Lower lobe of right lung (tissue), 2 donors: Measurements from ENCODE around the gene C3orf20. TPM values are rescaled to one million over a fixed set of nuclear protein-coding genes. Genes with fewer than 3 reads are reported as not detected.

ENCODE experiments used
- ATAC-seq, 2 donors: fragments of 200-7000 bp; cut with Tn5 transposase; one replicate each; pipeline ENCODE4 v1.9.1; 2020 to 2022; ENCODE audit warnings: mild to moderate bottlenecking in 2 of 2, moderate library complexity in 2 of 2
- DNase-seq: peaks from one replicate; pipeline ENCODE4 v3.0.0-alpha.2; 2020
- H3K27ac ChIP-seq: fragments of 200-600 bp; one replicate; pipeline ENCODE4 v1.8.0; 2022
- H3K27me3 ChIP-seq: fragments of 200-600 bp; one replicate; pipeline ENCODE4 v1.8.0; 2022; ENCODE audit warnings: low read depth
- H3K36me3 ChIP-seq: fragments of 200-600 bp; one replicate; pipeline ENCODE4 v1.8.0; 2022; ENCODE audit warnings: mild to moderate bottlenecking
- H3K4me1 ChIP-seq: fragments of 200-600 bp; one replicate; pipeline ENCODE4 v1.8.0; 2022
- H3K4me3 ChIP-seq: fragments of 200-600 bp; one replicate; pipeline ENCODE4 v1.8.0; 2022; ENCODE audit warnings: mild to moderate bottlenecking
- H3K9me3 ChIP-seq: fragments of 200-600 bp; one replicate; pipeline ENCODE4 v1.8.0; 2022
- CTCF ChIP-seq: fragments of 200-600 bp; IDR thresholded peaks from one replicate; pipeline ENCODE4 v1.8.0; 2022; ENCODE audit warnings: antibody characterized with exemption, mild to moderate bottlenecking
- intact Hi-C: fragments of 100-400 bp; cut with DNase I; formaldehyde crosslinking; loops from one replicate; pipeline ENCODE4 v1.11.0; 2022
- total RNA-seq: library from RNA; stranded (reverse); fragmentation: NEBNext Ultra II Directional; extraction: Animal tissue kit (Norgen Biotek cat#: 25700); gene quantifications from one replicate; pipeline ENCODE4 v1.2.1, GENCODE V29; 2021
- donor health status: DM: no; HTN: yes; CAD: no; lungs with severe emphysema.

C3orf20 gene
- total RNA-seq, 1 donor from 2014 or later, result not detected

GRCh38 chr3:14768182-14768790 is 93.3 kb downstream of the C3orf20 start:
- no peak for TF ChIP-seq CTCF
- ATAC-seq, result no peak
- H3K4me3 ChIP-seq, result no peak overlapping the region
- H3K9me3 ChIP-seq, result no peaks in the 10 kb centered on the region
- intact Hi-C loops, result no loop called here
- H3K27ac ChIP-seq, result no peak overlapping the region
- no peaks in the 10 kb centered on the region for H3K27me3 ChIP-seq
- DNase-seq, result no peak
- no peaks in the 10 kb centered on the region for H3K36me3 ChIP-seq
- no peaks in the 10 kb centered on the region for H3K4me1 ChIP-seq

- Histone ChIP-seq H3K36me3 (no peaks in the 10 kb centered on the region), H3K4me1 (no peaks in the 10 kb centered on the region), H3K27ac (no peak overlapping the region), H3K9me3 (no peaks in the 10 kb centered on the region), H3K27me3 (no peaks in the 10 kb centered on the region), H3K4me3 (no peak overlapping the region)
- DNase-seq (no peak), ATAC-seq (no peak)
- no peak for TF ChIP-seq CTCF
- intact Hi-C loops, result no loop called here
These were observed 93.9 kb downstream of the C3orf20 start for GRCh38 chr3:14768881-14769280.

GRCh38 chr3:14769544-14770325 is 94.8 kb downstream of the C3orf20 start:
- H3K4me1 ChIP-seq, result no peaks in the 10 kb centered on the region
- H3K36me3 ChIP-seq, result no peaks in the 10 kb centered on the region
- ATAC-seq (no peak), DNase-seq (no peak)
- H3K27ac ChIP-seq, result no peak overlapping the region
- no peaks in the 10 kb centered on the region for H3K9me3 ChIP-seq
- TF ChIP-seq CTCF, result no peak
- no peak overlapping the region for H3K4me3 ChIP-seq
- intact Hi-C loops, result no loop called here
- no peaks in the 10 kb centered on the region for H3K27me3 ChIP-seq

GRCh38 chr3:14770591-14770990 is 95.7 kb downstream of the C3orf20 start:
- H3K36me3 ChIP-seq, result no peaks in the 10 kb centered on the region
- H3K9me3 ChIP-seq, result no peaks in the 10 kb centered on the region
- H3K27me3 ChIP-seq, result no peaks in the 10 kb centered on the region
- intact Hi-C loops, result no loop called here
- H3K27ac ChIP-seq, result no peak overlapping the region
- ATAC-seq (no peak), DNase-seq (no peak)
- H3K4me1 ChIP-seq, result no peaks in the 10 kb centered on the region
- TF ChIP-seq CTCF, result no peak
- H3K4me3 ChIP-seq, result no peak overlapping the region

- no peak overlapping the region for H3K27ac ChIP-seq
- no peaks in the 10 kb centered on the region for H3K4me1 ChIP-seq
- DNase-seq (no peak), ATAC-seq (no peak)
- H3K9me3 ChIP-seq, result no peaks in the 10 kb centered on the region
- H3K27me3 ChIP-seq, result no peaks in the 10 kb centered on the region
- intact Hi-C loops, result no loop called here
- H3K36me3 ChIP-seq, result no peaks in the 10 kb centered on the region
- H3K4me3 ChIP-seq, result no peak overlapping the region
- TF ChIP-seq CTCF, result no peak
These were observed 96.9 kb downstream of the C3orf20 start for GRCh38 chr3:14771593-14772497.
